Heart right ventricle (tissue), 16 donors: Measurements from ENCODE around the gene TTC31. TPM values are rescaled to one million over a fixed set of nuclear protein-coding genes. Genes with fewer than 3 reads are reported as not detected.

Experiments
- ATAC-seq, 8 donors: fragments of 200-7000 bp; cut with Tn5 transposase; one replicate each; pipeline ENCODE4 v1.9.1; 2020; ENCODE audit warnings: mild to moderate bottlenecking in 8 of 8, moderate library complexity in 8 of 8, moderate number of reproducible peaks in 1 of 8
- DNase-seq, 2 donors: peaks; one replicate each; pipeline ENCODE4 v3.0.0-alpha.2; 2020
- H3K27ac ChIP-seq, 10 donors: fragments of 200-600 bp; sonication (generic) in 2 of 10; one replicate each; pipeline versions ENCODE4 v1.5.0 to v1.8.0; 2020 to 2022; ENCODE audit warnings: mild to moderate bottlenecking in 3 of 10
- H3K27me3 ChIP-seq, 7 donors: fragments of 200-600 bp; one replicate each; pipeline ENCODE4 v1.8.0; 2021 to 2022; ENCODE audit warnings: mild to moderate bottlenecking in 2 of 7
- H3K36me3 ChIP-seq, 9 donors: fragments of 200-600 bp; sonication (generic) in 1 of 9; one replicate each; pipeline versions ENCODE4 v1.5.0 to v1.8.0; 2020 to 2022; ENCODE audit warnings: mild to moderate bottlenecking in 2 of 9
- H3K4me1 ChIP-seq, 9 donors: fragments of 200-600 bp; sonication (generic) in 1 of 9; one replicate each; pipeline versions ENCODE4 v1.5.0 to v1.8.0; 2020 to 2022; ENCODE audit warnings: mild to moderate bottlenecking in 4 of 9
- H3K4me3 ChIP-seq, 10 donors: fragments of 200-600 bp; sonication (generic) in 2 of 10; one replicate each; pipeline versions ENCODE4 v1.5.0 to v1.8.0; 2020 to 2022; ENCODE audit warnings: mild to moderate bottlenecking in 7 of 10, moderate library complexity in 2 of 10
- H3K9me3 ChIP-seq, 11 donors: fragments of 200-600 bp in 10 of 11; sonication (generic) in 2 of 11; one replicate each; pipeline versions ENCODE4 v1.5.0 to v1.8.0; 2013 to 2022; ENCODE audit warnings: mild to moderate bottlenecking in 2 of 11, control low read depth in 1 of 11, moderate library complexity in 1 of 11
- CTCF ChIP-seq, 9 donors: fragments of 200-600 bp; sonication (generic) in 2 of 9; IDR thresholded peaks; one replicate each; pipeline versions ENCODE4 v1.5.0 to v1.8.0; 2021 to 2022; ENCODE audit warnings: antibody characterized with exemption in 9 of 9, mild to moderate bottlenecking in 5 of 9, moderate library complexity in 1 of 9
- WGBS, 2 donors: extraction: QIAGEN DNeasy Blood & Tissue Kit; methylation state at CpG; one replicate each; pipeline ENCODE4 v1.1.7; 2013; ENCODE audit warnings: inconsistent platforms in 1 of 2; 5-methylcytosine and 5-hydroxymethylcytosine counted together
- intact Hi-C, 10 donors: fragments of 100-400 bp; cut with DNase I; formaldehyde crosslinking; loops; one replicate each; pipeline versions ENCODE4 v1.11.1 to v1.14.2; 2022
- polyA plus RNA-seq, 2 donors: library from polyadenylated mRNA; stranded (reverse); fragments of 200-250 nt; gene quantifications; one replicate each; pipeline ENCODE4 v1.2.3, GENCODE V29; 2013
- total RNA-seq, 10 donors: library from RNA; stranded (reverse); fragmentation: NEBNext Ultra II Directional in 3 of 10; extraction: Animal tissue kit (Norgen Biotek cat#: 25700) in 3 of 10; gene quantifications; one replicate each; pipeline versions ENCODE4 v1.2.1 to v1.2.4, GENCODE V29; 2021 to 2023
- donor health status: Arrhythmogenic right ventricular cardiomyopathy.
- donor health status: ischemic (EF 13 %, LVEDD 7.1; RV severe dilation, severe dysfunction).
- donor health status: healthy with polysubstance abuse.
- donor health status: DM: no; HTN: yes; CAD: no.
- donor health status: DM: no; HTN: no; CAD: no.
- donor health status: ischemic (EF 25% LVEDD 6.9; RV normal size, moderate dysfunction).
- donor health status: ischemic (EF 25% LVEDD 5.7; RV mildly dilated, moderate dysfunction).
- donor health status: healthy.
- donor health status: DM: yes; HTN: yes; CAD: no.
- donor health status: Ischemic cardiomyopathy.
- donor health status: ischemic (EF 35%, LVEDD 5.7; RV mildly dilated, moderate dysfunction).
- donor health status: nonischemic (EF 11% LVEDD 7.7; RV severe dilation, severe dysfunction).
- donor health status: DM: yes; HTN: yes; CAD: no.
- donor health status: PGD.
- donor health status: ischemic (EF 29% LVEDD 5.4; RV normal size, mild dysfunction).
- donor health status: nonischemic (EF 23%, LVEDD 6.1; RV moderate dilation, normal function).

The TTC31 gene
- total and polyA plus RNA-seq, 12 donors = 7.2 to 18.7 (median 9.4) TPM

GRCh38 chr2:74486141-74486540 lies 3.3 kb downstream of the TTC31 start:
- ATAC-seq = no peak
- intact Hi-C loops = loop anchor here in 1 of 10 donors (5.0 kb wide), 1 partner anchor 101 kb away; no protein-coding TSS in a partner anchor
- H3K36me3 ChIP-seq = peaks cover 0 to 64% (median 13%) of the 10 kb centered on the region in 9 donors

GRCh38 chr2:74488643-74489481 lies 6.0 kb downstream of the TTC31 start:
- WGBS, 2 donors = 93 to 94% methylated on average over 9 of the region's 9 CpGs

More at GRCh38 chr2:74486141-74486540, 3.3 kb downstream of the TTC31 start:
- DNase-seq = no peak
- H3K4me1 ChIP-seq = peaks cover 6 to 25% (median 20%) of the 10 kb centered on the region in 9 donors
- H3K27me3 ChIP-seq = no peaks in the 10 kb centered on the region
- H3K4me3 ChIP-seq = no peak overlapping the region
- TF ChIP-seq CTCF (IDR thresholded peaks at IDR 0.05) = no peak
- H3K27ac ChIP-seq = no peak overlapping the region
- no peaks in the 10 kb centered on the region for H3K9me3 ChIP-seq
- WGBS, 2 donors = 98 to 100% methylated on average over 2 of the region's 2 CpGs

GRCh38 chr2:74489906-74490305 lies 7.0 kb downstream of the TTC31 start:
- Histone ChIP-seq H3K27ac (no peak overlapping the region), H3K4me1 (no peaks in the 10 kb centered on the region), H3K9me3 (no peaks in the 10 kb centered on the region), H3K27me3 (no peaks in the 10 kb centered on the region), H3K4me3 (no peak overlapping the region), H3K36me3 (peaks cover 0 to 97% (median 33%) of the 10 kb centered on the region in 9 donors)
- ATAC-seq (no peak), DNase-seq (no peak)
- no peak for TF ChIP-seq CTCF (IDR thresholded peaks at IDR 0.05)
- intact Hi-C loops = loop anchor here in 1 of 10 donors (5.0 kb wide), 1 partner anchor 97 kb away; no protein-coding TSS in a partner anchor
- WGBS, 2 donors = 92% methylated on average over 9 of the region's 9 CpGs

More at GRCh38 chr2:74488643-74489481, 6.0 kb downstream of the TTC31 start:
- Histone ChIP-seq H3K27me3 (no peaks in the 10 kb centered on the region), H3K27ac (no peak overlapping the region), H3K36me3 (peaks cover 0 to 91% (median 33%) of the 10 kb centered on the region in 9 donors), H3K9me3 (no peaks in the 10 kb centered on the region), H3K4me1 (peaks cover 0 to 7% (median 6%) of the 10 kb centered on the region in 9 donors), H3K4me3 (no peak overlapping the region)
- no peak for TF ChIP-seq CTCF (IDR thresholded peaks at IDR 0.05)
- intact Hi-C loops = loop anchor here in 1 of 10 donors (5.0 kb wide), 1 partner anchor 98 kb away; no protein-coding TSS in a partner anchor
- DNase-seq (no peak), ATAC-seq (no peak)

- TF ChIP-seq CTCF (IDR thresholded peaks at IDR 0.05) = no peak
- Histone ChIP-seq H3K4me3 (no peak overlapping the region), H3K27ac (no peak overlapping the region), H3K27me3 (peaks cover 0 to 6% (median 3%) of the 10 kb centered on the region in 7 donors), H3K4me1 (no peaks in the 10 kb centered on the region), H3K36me3 (peaks cover 0 to 77% (median 33%) of the 10 kb centered on the region in 9 donors), H3K9me3 (no peaks in the 10 kb centered on the region)
- DNase-seq (no peak), ATAC-seq (peak in 2 of 8 donors; percentile 12 to 22)
- intact Hi-C loops = no loop called here
- 91 to 95% methylated on average over 12 of the region's 12 CpGs for WGBS, 2 donors
Measured at GRCh38 chr2:74491648-74492544, 9.0 kb downstream of the TTC31 start.
